ENCODE measurements around the gene KCNN3.

KCNN3 gene

DNA sequence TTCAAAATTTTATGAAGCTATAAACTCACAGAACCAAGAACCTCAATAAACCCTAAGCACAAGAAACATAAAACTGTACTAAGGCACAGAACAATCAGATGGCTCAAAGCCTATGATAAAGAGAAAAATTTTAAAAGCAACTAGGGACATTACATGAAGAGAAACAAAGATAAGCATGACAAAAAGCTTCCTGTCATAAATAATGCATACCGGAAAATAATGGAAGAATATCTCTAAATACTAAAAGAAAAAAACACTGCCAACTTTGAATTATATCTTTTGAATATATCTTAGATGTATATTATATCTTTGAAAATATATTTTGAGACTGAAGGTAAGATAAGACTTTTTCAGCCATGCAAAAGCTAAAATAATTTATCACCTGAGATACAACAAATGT is 21.4 kb upstream of the KCNN3 start:
- Histone ChIP-seq H3K27me3 (ENCODE audit: insufficient read depth, low read length) (no peaks in the 10 kb centered on the region), H3K9me3 (ENCODE audit: low read length) (no peaks in the 10 kb centered on the region), H3K4me3 (ENCODE audit: low read length) (no peak overlapping the region)

DNA sequence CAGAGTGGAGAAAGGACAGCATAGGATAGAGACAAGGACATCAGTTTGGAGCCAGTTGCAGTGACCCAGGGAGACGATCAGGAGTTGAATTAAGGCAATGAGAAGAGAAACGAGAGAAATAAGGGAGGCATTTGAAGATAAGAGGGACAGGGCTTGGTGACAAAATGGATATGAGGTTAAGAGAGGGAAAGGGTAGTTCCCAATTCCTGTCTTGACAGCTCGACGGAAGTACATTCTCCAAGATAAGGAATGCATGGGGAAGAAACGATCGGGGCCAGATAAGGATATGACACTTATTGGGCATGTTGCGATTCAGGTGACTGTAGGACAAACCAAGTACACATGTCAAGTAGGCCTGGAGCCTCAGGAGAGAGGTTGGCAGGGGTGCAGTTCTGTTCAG is 18.7 kb upstream of the KCNN3 start:
- Histone ChIP-seq H3K27me3 (ENCODE audit: insufficient read depth, low read length) (no peaks in the 10 kb centered on the region), H3K4me3 (ENCODE audit: low read length) (no peak overlapping the region), H3K36me3 (ENCODE audit: insufficient read depth, low read length) (no peaks in the 10 kb centered on the region), H3K9me3 (ENCODE audit: low read length) (no peaks in the 10 kb centered on the region), H3K4me1 (ENCODE audit: insufficient read depth, low read length) (peaks cover 7% of the 10 kb centered on the region), H2AFZ (ENCODE audit: low read depth, low read length) (no peak overlapping the region)

More for the DNA sequence above, 21.4 kb upstream of the KCNN3 start:
- H2AFZ ChIP-seq (ENCODE audit: low read depth, low read length), result no peak overlapping the region
- H3K4me1 ChIP-seq (ENCODE audit: insufficient read depth, low read length), result peaks cover 4% of the 10 kb centered on the region
- no peaks in the 10 kb centered on the region for H3K36me3 ChIP-seq (ENCODE audit: insufficient read depth, low read length)

- Histone ChIP-seq H3K27me3 (ENCODE audit: insufficient read depth, low read length) (peaks cover 2% of the 10 kb centered on the region), H3K4me3 (ENCODE audit: low read length) (no peak overlapping the region), H3K36me3 (ENCODE audit: insufficient read depth, low read length) (no peaks in the 10 kb centered on the region), H2AFZ (ENCODE audit: low read depth, low read length) (no peak overlapping the region), H3K9me3 (ENCODE audit: low read length) (no peaks in the 10 kb centered on the region), H3K4me1 (ENCODE audit: insufficient read depth, low read length) (peaks cover 7% of the 10 kb centered on the region)
Measured at GRCh38 chr1:154886281-154887015, 16.4 kb upstream of the KCNN3 start.

DNA sequence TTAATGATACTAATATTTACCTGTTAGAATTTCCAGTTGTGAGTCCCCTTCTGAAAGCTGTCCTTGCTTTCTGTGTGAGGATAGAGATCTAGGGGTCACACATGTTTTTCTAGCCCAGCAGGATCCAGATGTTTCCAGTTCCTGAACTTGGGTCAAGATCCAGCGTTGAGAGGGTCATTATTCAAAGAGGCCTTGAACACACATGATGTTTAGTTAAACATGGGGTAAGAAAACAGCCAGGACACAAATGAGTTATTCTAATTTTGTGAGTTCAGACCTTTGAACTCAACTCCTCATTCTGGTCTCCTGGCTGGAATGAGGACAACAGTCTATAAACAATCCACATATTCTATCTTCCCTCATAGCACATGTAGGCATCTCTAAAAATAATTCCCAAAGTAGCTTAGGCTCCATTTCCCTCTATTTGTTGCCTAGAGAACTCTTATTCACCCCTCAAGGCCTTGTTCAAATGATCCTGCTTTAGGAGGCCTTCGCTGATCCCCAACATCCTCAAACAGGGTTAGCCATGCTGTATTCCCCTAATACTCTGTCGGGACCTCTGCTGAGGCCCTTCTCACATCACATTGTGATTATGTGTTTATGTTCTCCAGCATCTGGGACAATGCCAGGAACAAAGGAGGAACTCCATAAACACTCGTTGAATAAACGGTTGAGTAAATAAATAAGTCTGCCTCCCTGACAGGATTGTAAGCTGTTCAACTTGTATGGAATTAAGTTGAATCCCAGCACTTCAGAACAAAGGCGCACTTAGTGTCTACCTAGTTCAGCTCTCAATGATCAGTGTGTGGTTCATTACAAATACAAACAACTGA is 15.0 kb upstream of the KCNN3 start:
- Histone ChIP-seq H3K9me3 (ENCODE audit: low read length) (no peaks in the 10 kb centered on the region), H3K36me3 (ENCODE audit: insufficient read depth, low read length) (no peaks in the 10 kb centered on the region), H3K4me3 (ENCODE audit: low read length) (no peak overlapping the region), H3K27me3 (ENCODE audit: insufficient read depth, low read length) (peaks cover 5% of the 10 kb centered on the region), H2AFZ (ENCODE audit: low read depth, low read length) (no peak overlapping the region), H3K4me1 (ENCODE audit: insufficient read depth, low read length) (peaks cover 7% of the 10 kb centered on the region)

GRCh38 chr1:154883919-154884868 is 14.1 kb upstream of the KCNN3 start:
- Histone ChIP-seq H3K4me1 (ENCODE audit: insufficient read depth, low read length) (peaks cover 8% of the 10 kb centered on the region), H3K9me3 (ENCODE audit: low read length) (no peaks in the 10 kb centered on the region), H2AFZ (ENCODE audit: low read depth, low read length) (no peak overlapping the region), H3K36me3 (ENCODE audit: insufficient read depth, low read length) (no peaks in the 10 kb centered on the region), H3K27me3 (ENCODE audit: insufficient read depth, low read length) (peaks cover 10% of the 10 kb centered on the region), H3K4me3 (ENCODE audit: low read length) (no peak overlapping the region)

DNA sequence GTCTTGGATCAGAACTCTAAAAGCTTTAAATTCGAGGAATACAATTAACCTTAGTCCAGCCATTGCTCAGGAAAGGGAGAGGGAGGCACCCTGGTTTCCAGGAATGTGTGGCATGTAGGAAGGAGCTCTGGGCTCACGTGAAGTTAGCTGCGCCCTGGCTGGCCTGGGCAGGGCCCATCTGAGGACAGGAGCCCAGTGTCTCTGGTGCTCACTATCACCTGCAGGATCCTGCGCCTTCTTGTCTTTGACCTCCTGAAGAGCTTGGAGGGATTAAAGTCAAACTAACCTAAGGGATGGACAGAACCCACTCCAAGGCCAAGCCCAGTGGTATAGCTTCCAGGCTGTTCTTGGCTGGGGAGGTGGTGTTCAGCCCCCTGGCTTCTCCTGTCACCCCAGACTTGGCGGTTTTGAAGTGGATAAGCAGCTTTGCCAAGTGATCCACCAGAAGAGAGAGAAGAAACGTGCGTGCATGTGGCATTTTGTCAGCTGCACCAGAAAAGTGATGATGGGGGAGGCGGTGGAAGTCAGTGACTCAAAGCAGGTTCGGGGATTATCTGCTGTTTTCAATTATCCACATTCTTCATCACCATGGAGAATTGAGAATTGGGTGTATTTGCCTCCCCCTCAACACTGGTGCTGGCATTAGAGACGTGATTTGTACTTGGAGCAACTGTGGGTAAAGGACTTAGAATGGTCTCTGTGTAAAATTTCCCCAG is 11.9 kb upstream of the KCNN3 start:
- Histone ChIP-seq H3K36me3 (ENCODE audit: insufficient read depth, low read length) (no peaks in the 10 kb centered on the region), H3K4me1 (ENCODE audit: insufficient read depth, low read length) (peaks cover 12% of the 10 kb centered on the region), H3K9me3 (ENCODE audit: low read length) (no peaks in the 10 kb centered on the region), H2AFZ (ENCODE audit: low read depth, low read length) (no peak overlapping the region), H3K27me3 (ENCODE audit: insufficient read depth, low read length) (peaks cover 12% of the 10 kb centered on the region), H3K4me3 (ENCODE audit: low read length) (no peak overlapping the region)

GRCh38 chr1:154880671-154881070 is 10.6 kb upstream of the KCNN3 start:
- Histone ChIP-seq H3K4me3 (ENCODE audit: low read length) (no peak overlapping the region), H3K9me3 (ENCODE audit: low read length) (no peaks in the 10 kb centered on the region), H3K36me3 (ENCODE audit: insufficient read depth, low read length) (no peaks in the 10 kb centered on the region), H3K4me1 (ENCODE audit: insufficient read depth, low read length) (peaks cover 12% of the 10 kb centered on the region), H3K27me3 (ENCODE audit: insufficient read depth, low read length) (peaks cover 15% of the 10 kb centered on the region), H2AFZ (ENCODE audit: low read depth, low read length) (no peak overlapping the region)

DNA sequence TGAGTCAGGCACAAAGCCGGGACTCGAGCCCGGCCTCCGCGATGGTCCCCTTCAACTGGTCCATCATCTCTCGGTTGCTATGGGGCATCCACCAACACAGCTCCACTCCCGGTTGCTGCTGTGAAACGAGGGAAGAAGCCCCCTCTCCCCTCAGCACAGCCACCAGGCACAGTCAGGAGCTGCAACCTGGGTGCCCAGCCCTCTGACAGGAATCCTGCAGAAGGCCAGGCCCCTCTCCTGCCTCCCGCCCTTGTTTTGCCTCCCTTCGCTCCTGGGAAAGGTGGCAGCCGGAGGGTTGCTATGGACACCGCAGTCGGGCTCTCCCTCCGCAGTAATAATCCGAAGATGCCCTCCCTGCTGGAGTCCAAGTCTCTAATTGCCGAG is 8.9 kb upstream of the KCNN3 start:
- no peaks in the 10 kb centered on the region for H3K9me3 ChIP-seq (ENCODE audit: low read length)
- H3K27me3 ChIP-seq (ENCODE audit: insufficient read depth, low read length), result peaks cover 16% of the 10 kb centered on the region
- H3K36me3 ChIP-seq (ENCODE audit: insufficient read depth, low read length), result no peaks in the 10 kb centered on the region
- peaks cover 5% of the 10 kb centered on the region for H3K4me1 ChIP-seq (ENCODE audit: insufficient read depth, low read length)
- no peak overlapping the region for H3K4me3 ChIP-seq (ENCODE audit: low read length)
- no peak overlapping the region for H2AFZ ChIP-seq (ENCODE audit: low read depth, low read length)

DNA sequence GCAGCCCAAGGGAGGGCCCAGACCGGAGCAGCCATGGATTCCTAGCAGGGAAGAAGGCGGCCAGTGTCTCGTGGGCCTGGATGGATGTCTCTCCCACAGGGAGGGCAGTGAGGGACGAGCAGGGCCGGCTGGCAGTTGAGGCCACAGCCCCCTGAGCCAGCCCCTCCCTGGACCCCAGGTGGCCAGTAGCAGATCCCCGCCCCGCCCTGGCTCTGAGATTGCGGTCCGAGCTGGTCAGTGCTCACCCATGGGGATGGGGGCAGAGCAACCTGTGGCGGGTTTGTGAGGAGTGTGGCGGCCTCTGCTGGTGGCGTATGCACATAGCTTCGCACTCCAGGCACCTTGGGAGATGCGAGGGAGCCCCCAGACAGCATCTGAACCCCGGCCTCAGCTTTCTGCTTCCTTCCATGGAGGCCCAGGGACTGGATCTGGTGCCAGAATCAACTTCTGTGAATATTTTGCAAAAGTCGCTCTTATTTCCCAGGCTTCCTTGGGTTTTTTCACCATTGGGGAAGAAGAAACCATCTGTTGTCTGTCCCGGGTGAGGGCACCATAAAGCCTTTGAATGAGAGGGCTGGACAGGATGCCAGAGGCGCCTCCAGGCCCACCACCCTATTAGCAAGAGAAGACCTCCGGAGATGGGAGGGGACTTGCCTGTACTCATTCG is 8.4 kb upstream of the KCNN3 start:
- Histone ChIP-seq H3K9me3 (ENCODE audit: low read length) (no peaks in the 10 kb centered on the region), H3K4me3 (ENCODE audit: low read length) (no peak overlapping the region), H2AFZ (ENCODE audit: low read depth, low read length) (no peak overlapping the region), H3K36me3 (ENCODE audit: insufficient read depth, low read length) (no peaks in the 10 kb centered on the region), H3K27me3 (ENCODE audit: insufficient read depth, low read length) (peaks cover 16% of the 10 kb centered on the region), H3K4me1 (ENCODE audit: insufficient read depth, low read length) (peaks cover 5% of the 10 kb centered on the region)

DNA sequence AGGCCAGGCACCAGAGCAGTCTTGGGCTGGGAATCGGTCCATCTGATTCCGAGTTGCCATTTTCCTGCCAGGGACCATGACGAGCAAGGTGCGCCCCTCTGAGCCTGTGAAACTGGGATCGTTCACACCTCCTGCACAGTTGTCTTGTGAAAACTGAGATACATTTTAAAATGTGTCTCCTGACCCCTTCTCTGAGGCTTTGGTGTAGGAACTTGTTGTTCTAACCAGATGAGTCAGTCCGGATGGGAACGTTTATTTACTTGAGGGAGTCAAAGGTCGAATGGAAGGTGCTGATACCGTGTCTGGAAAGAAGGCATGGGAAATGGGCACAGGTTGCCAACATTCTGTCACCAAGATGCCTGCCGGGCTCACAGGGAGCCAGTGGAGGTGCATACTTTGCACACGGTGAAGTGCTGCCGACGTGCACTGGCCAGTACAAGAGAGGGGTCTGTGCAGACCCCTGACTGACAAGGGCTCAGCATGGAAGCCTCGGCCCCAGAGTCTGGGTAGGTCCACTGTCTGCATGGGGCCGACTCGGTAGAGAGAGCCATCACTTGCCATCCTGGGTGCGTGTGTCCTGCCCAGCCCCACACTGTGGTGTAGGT is 7.4 kb upstream of the KCNN3 start:
- Histone ChIP-seq H3K9me3 (ENCODE audit: low read length) (no peaks in the 10 kb centered on the region), H3K4me1 (ENCODE audit: insufficient read depth, low read length) (peaks cover 5% of the 10 kb centered on the region), H2AFZ (ENCODE audit: low read depth, low read length) (no peak overlapping the region), H3K4me3 (ENCODE audit: low read length) (no peak overlapping the region), H3K27me3 (ENCODE audit: insufficient read depth, low read length) (peaks cover 20% of the 10 kb centered on the region), H3K36me3 (ENCODE audit: insufficient read depth, low read length) (no peaks in the 10 kb centered on the region)

- Histone ChIP-seq H3K27me3 (ENCODE audit: insufficient read depth, low read length) (peaks cover 20% of the 10 kb centered on the region), H2AFZ (ENCODE audit: low read depth, low read length) (no peak overlapping the region), H3K9me3 (ENCODE audit: low read length) (no peaks in the 10 kb centered on the region), H3K4me3 (ENCODE audit: low read length) (no peak overlapping the region), H3K36me3 (ENCODE audit: insufficient read depth, low read length) (no peaks in the 10 kb centered on the region), H3K4me1 (ENCODE audit: insufficient read depth, low read length) (peaks cover 5% of the 10 kb centered on the region)
Measured at GRCh38 chr1:154876842-154877369, 6.8 kb upstream of the KCNN3 start.

All from neuron (in vitro differentiated cells).